HG03280 (cell line): ENCODE data around the gene PLXNA3.

ENCODE experiments used
- ATAC-seq: cut with Tn5 transposase; IDR thresholded peaks from one replicate; pipeline ENCODE4 v1.9.1; 2021; ENCODE audit warnings: mild to moderate bottlenecking, moderate library complexity; ENCODE audit not compliant: unreplicated experiment

PLXNA3 gene

GRCh38 chrX:154457491-154458115 is 478 bp upstream of the PLXNA3 start:
- peak; percentile 65 for ATAC-seq

- no peak for ATAC-seq
These were observed 1.1 kb downstream of the PLXNA3 start for GRCh38 chrX:154458954-154459778.

GRCh38 chrX:154459832-154460231 is 1.8 kb downstream of the PLXNA3 start:
- no peak for ATAC-seq

- no peak for ATAC-seq
These were observed 2.2 kb downstream of the PLXNA3 start for GRCh38 chrX:154460326-154460725.

GRCh38 chrX:154462396-154462795 is 4.3 kb downstream of the PLXNA3 start:
- no peak for ATAC-seq

- ATAC-seq, result no peak
These were observed 5.6 kb downstream of the PLXNA3 start for GRCh38 chrX:154463611-154464220.

- ATAC-seq, result no peak
These were observed 6.8 kb downstream of the PLXNA3 start for GRCh38 chrX:154464806-154465365.

GRCh38 chrX:154465601-154466000 is 7.5 kb downstream of the PLXNA3 start:
- no peak for ATAC-seq

- ATAC-seq, result no peak
These were observed 8.0 kb downstream of the PLXNA3 start for GRCh38 chrX:154466036-154466435.

GRCh38 chrX:154466907-154467306 is 8.8 kb downstream of the PLXNA3 start:
- ATAC-seq, result no peak

- ATAC-seq, result no peak
These were observed 9.5 kb downstream of the PLXNA3 start for GRCh38 chrX:154467556-154467955.

GRCh38 chrX:154468217-154468616 is 10.1 kb downstream of the PLXNA3 start:
- ATAC-seq, result no peak

- ATAC-seq, result no peak
These were observed 11.0 kb downstream of the PLXNA3 start for GRCh38 chrX:154469114-154469513.

- ATAC-seq, result no peak
These were observed 11.8 kb downstream of the PLXNA3 start for GRCh38 chrX:154469880-154470279.

GRCh38 chrX:154470434-154470833 is 12.4 kb downstream of the PLXNA3 start:
- no peak for ATAC-seq

GRCh38 chrX:154470914-154471568 is 13.0 kb downstream of the PLXNA3 start:
- no peak for ATAC-seq

- no peak for ATAC-seq
These were observed 14.0 kb downstream of the PLXNA3 start for GRCh38 chrX:154471839-154472684.

GRCh38 chrX:154472685-154473632 is 14.9 kb downstream of the PLXNA3 start:
- ATAC-seq, result no peak

GRCh38 chrX:154473683-154474082 is 15.6 kb downstream of the PLXNA3 start:
- no peak for ATAC-seq
